Measurements from ENCODE around the gene SWI5. TPM values are rescaled to one million over a fixed set of nuclear protein-coding genes. Genes with fewer than 3 reads are reported as not detected.
A peak's percentile ranks its signal among the peaks of the same experiment; 100 is the strongest.

The SWI5 gene
- total RNA-seq, 1 experiment from 2014 or later, result 59.5 TPM

GRCh38 chr9:128317629-128318028 is 41.6 kb downstream of the SWI5 start:
- no peak for DNase-seq (ENCODE audit: low spot score)

GRCh38 chr9:128321343-128321742 is 45.3 kb downstream of the SWI5 start:
- no peak for DNase-seq (ENCODE audit: low spot score)

GRCh38 chr9:128321879-128322403 is 45.9 kb downstream of the SWI5 start:
- DNase-seq (ENCODE audit: low spot score), result no peak

GRCh38 chr9:128322404-128323211 is 46.5 kb downstream of the SWI5 start, which contains the start of the genes COQ4 and TRUB2:
COQ4 (plus strand) TSS chr9:128322839; CDS start chr9:128322859, 20 bp downstream.
TRUB2 (minus strand) TSS chr9:128322447; CDS start chr9:128322408, 39 bp downstream.
- DNase-seq (ENCODE audit: low spot score), result peak; percentile 89

GRCh38 chr9:128323212-128323730 is 47.2 kb downstream of the SWI5 start:
- no peak for DNase-seq (ENCODE audit: low spot score)

- no peak for DNase-seq (ENCODE audit: low spot score)
These were observed 47.7 kb downstream of the SWI5 start for GRCh38 chr9:128323791-128324190.

- no peak for DNase-seq (ENCODE audit: low spot score)
These were observed 48.3 kb downstream of the SWI5 start for GRCh38 chr9:128324401-128324800.

GRCh38 chr9:128325629-128326028 is 49.6 kb downstream of the SWI5 start:
- no peak for DNase-seq (ENCODE audit: low spot score)

- DNase-seq (ENCODE audit: low spot score), result no peak
These were observed 57.4 kb downstream of the SWI5 start for GRCh38 chr9:128333451-128333869.

GRCh38 chr9:128335161-128335560 is 59.1 kb downstream of the SWI5 start:
- DNase-seq (ENCODE audit: low spot score), result no peak

- DNase-seq (ENCODE audit: low spot score), result no peak
These were observed 59.8 kb downstream of the SWI5 start for GRCh38 chr9:128335914-128336313.

- no peak for DNase-seq (ENCODE audit: low spot score)
These were observed 61.9 kb downstream of the SWI5 start for GRCh38 chr9:128337936-128338335.

Other genes with a start within 250 kb of the SWI5 start
- 6.5 and 12.3 TPM in 2 replicates for gene NAIF1, start 209.0 kb upstream of the SWI5 start, total RNA-seq (2014; rRNA removed; shearing (Covaris generic))
- gene SLC25A25, start 208.0 kb upstream of the SWI5 start, total RNA-seq (2014; rRNA removed; shearing (Covaris generic)), result 4.7 and 5.8 TPM in 2 replicates
- 25.7 and 37.0 TPM in 2 replicates for gene PTGES2, start 148.5 kb upstream of the SWI5 start, total RNA-seq (2014; rRNA removed; shearing (Covaris generic))
- 0.19 TPM in 1 of 2 replicates, not detected in the other for gene LCN2, start 126.8 kb upstream of the SWI5 start, total RNA-seq (2014; rRNA removed; shearing (Covaris generic))
- gene BBLN, start 116.0 kb upstream of the SWI5 start, total RNA-seq (2014; rRNA removed; shearing (Covaris generic)), result 137 and 245 TPM in 2 replicates
- gene CIZ1, start 84.7 kb upstream of the SWI5 start, total RNA-seq (2014; rRNA removed; shearing (Covaris generic)), result 15.5 and 32.0 TPM in 2 replicates
- 19.7 and 20.0 TPM in 2 replicates for gene DNM1, start 72.9 kb upstream of the SWI5 start, total RNA-seq (2014; rRNA removed; shearing (Covaris generic))
- 40.3 and 56.0 TPM in 2 replicates for gene GOLGA2, start 269 bp upstream of the SWI5 start, total RNA-seq (2014; rRNA removed; shearing (Covaris generic))
- 13.8 and 15.6 TPM in 2 replicates for gene TRUB2, start 46.2 kb downstream of the SWI5 start, total RNA-seq (2014; rRNA removed; shearing (Covaris generic))
- gene COQ4, start 46.6 kb downstream of the SWI5 start, total RNA-seq (2014; rRNA removed; shearing (Covaris generic)), result 39.6 and 46.3 TPM in 2 replicates
- 15.1 and 21.9 TPM in 2 replicates for gene SLC27A4, start 64.3 kb downstream of the SWI5 start, total RNA-seq (2014; rRNA removed; shearing (Covaris generic))
- gene URM1, start 95.1 kb downstream of the SWI5 start, total RNA-seq (2014; rRNA removed; shearing (Covaris generic)), result 52.3 and 71.9 TPM in 2 replicates
- 19.0 and 20.8 TPM in 2 replicates for gene CERCAM, start 144.6 kb downstream of the SWI5 start, total RNA-seq (2014; rRNA removed; shearing (Covaris generic))
- gene ODF2, start 179.7 kb downstream of the SWI5 start, total RNA-seq (2014; rRNA removed; shearing (Covaris generic)), result 28.6 and 30.2 TPM in 2 replicates
- gene GLE1, start 228.4 kb downstream of the SWI5 start, total RNA-seq (2014; rRNA removed; shearing (Covaris generic)), result 30.3 and 35.5 TPM in 2 replicates

All from H4 (cell line).